GM12878 (cell line): ENCODE data around the gene EIF3A. TPM values are rescaled to one million over a fixed set of nuclear protein-coding genes. Genes with fewer than 3 reads are reported as not detected.

ENCODE experiments used
- ATAC-seq: fragments of 200-7000 bp; cut with Tn5 transposase; 3 replicates; pipeline ENCODE4 v1.9.1; 2020; ENCODE audit warnings: mild to moderate bottlenecking, moderate library complexity
- BruUV-seq: library from RNA; stranded (reverse); fragments of 400-500 nt; replicated peaks from 2 replicates; lab custom pipeline; 2021; lab: Mats Ljungman, UMichigan
- CTCF ChIA-PET: fragments of 300-600 bp; sonication (Branson Sonifier 250); formaldehyde crosslinking; extraction: SDS; loops from one replicate; lab custom pipeline; 2021; ENCODE audit warnings: inconsistent platforms; lab: Yijun Ruan, JAX
- POLR2A ChIA-PET: fragments of 350-600 bp; formaldehyde crosslinking; extraction: SDS; loops from one replicate; lab custom pipeline; 2021; ENCODE audit warnings: inconsistent platforms; lab: Charles Lee
- RAD21 ChIA-PET: fragments of 300-600 bp; sonication (Branson Sonifier 250); formaldehyde crosslinking; loops from one replicate; lab custom pipeline; 2023; ENCODE audit warnings: antibody characterized with exemption; ENCODE audit not compliant: unreplicated experiment; lab: Charles Lee
- SMC1A ChIA-PET: fragments of 300-600 bp; sonication (Branson Sonifier 250); formaldehyde crosslinking; loops from one replicate; lab custom pipeline; 2023; ENCODE audit not compliant: unreplicated experiment, uncharacterized antibody; lab: Charles Lee
- DNase-seq: peaks from one replicate; pipeline ENCODE4 v3.0.0-alpha.2; 2011; ENCODE audit warnings: low read depth, low spot score
- FAIRE-seq: peaks from 3 replicates; lab custom pipeline; 2011; peaks lifted over from hg19 to GRCh38; lab: Jason Lieb, UNC
- H2AFZ ChIP-seq: 2 replicates; pipeline ENCODE4 v1.6.0; 2011; ENCODE audit warnings: low read depth, low read length, control low read depth; ENCODE audit not compliant: control insufficient read depth
- H3K27ac ChIP-seq: 2 replicates; pipeline ENCODE4 v1.5.1; 2011; ENCODE audit warnings: control low read depth; ENCODE audit not compliant: control insufficient read depth, insufficient read depth
- H3K27me3 ChIP-seq, 2 experiments: replicated peaks in 1 of 2; 2 replicates each; pipeline versions ENCODE4 v1.6.0 to v1.6.1; 2011; ENCODE audit warnings: low read length in 1 of 2; ENCODE audit not compliant: control insufficient read depth in 2 of 2, insufficient read depth in 2 of 2
- H3K36me3 ChIP-seq, 2 experiments: 2 replicates each; pipeline ENCODE4 v1.5.1; 2011; ENCODE audit warnings: low read length in 1 of 2; ENCODE audit not compliant: control insufficient read depth in 2 of 2, insufficient read depth in 2 of 2
- H3K4me1 ChIP-seq: 2 replicates; pipeline ENCODE4 v1.6.1; 2011; ENCODE audit warnings: mild to moderate bottlenecking, low read length, moderate library complexity, mixed read lengths; ENCODE audit not compliant: control insufficient read depth, insufficient read depth
- H3K4me2 ChIP-seq: 2 replicates; pipeline ENCODE4 v1.6.0; 2011; ENCODE audit warnings: control low read depth; ENCODE audit not compliant: control insufficient read depth, insufficient read depth
- H3K4me3 ChIP-seq: fragments of 200-600 bp; sonication (generic); 2 replicates; pipeline ENCODE4 v1.5.1; 2016
- H3K79me2 ChIP-seq: 2 replicates; pipeline ENCODE4 v1.6.0; 2011; ENCODE audit warnings: low read length; ENCODE audit not compliant: control insufficient read depth, insufficient read depth
- H3K9ac ChIP-seq: 2 replicates; pipeline ENCODE4 v1.8.0; 2011; ENCODE audit warnings: low read length, control low read depth, mixed read lengths; ENCODE audit not compliant: control insufficient read depth, insufficient read depth
- H3K9me3 ChIP-seq: replicated peaks from 3 replicates; pipeline ENCODE4 v1.5.1; 2011; ENCODE audit warnings: mild to moderate bottlenecking, low read length; ENCODE audit not compliant: control insufficient read depth, insufficient read depth
- H4K20me1 ChIP-seq: 2 replicates; pipeline ENCODE4 v1.6.0; 2011; ENCODE audit not compliant: control insufficient read depth, insufficient read depth
- ATF3 ChIP-seq: IDR thresholded peaks from 2 replicates; pipeline ENCODE4 v1.6.1; 2011; ENCODE audit warnings: low read depth, mild to moderate bottlenecking, low read length, moderate library complexity, borderline replicate concordance; ENCODE audit errors: extremely low read depth
- CHD4 ChIP-seq: fragments of 200-600 bp; sonication (generic); IDR thresholded peaks from 2 replicates; pipeline ENCODE4 v1.6.1; 2016; ENCODE audit warnings: mild to moderate bottlenecking
- CUX1 ChIP-seq: IDR thresholded peaks from 2 replicates; pipeline ENCODE4 v1.6.1; 2012; ENCODE audit warnings: improper control_type of control experiment, low read depth, low read length; ENCODE audit not compliant: insufficient replicate concordance
- E2F4 ChIP-seq: IDR thresholded peaks from 2 replicates; pipeline ENCODE4 v1.6.1; 2012; ENCODE audit warnings: low read depth, low read length, improper control_type of control experiment
- IRF5 ChIP-seq: fragments of 450-650 bp; IDR thresholded peaks from 2 replicates; pipeline ENCODE4 v1.6.1; 2017; ENCODE audit warnings: borderline replicate concordance
- LARP7 ChIP-seq: fragments of 450-650 bp; IDR thresholded peaks from 2 replicates; pipeline ENCODE4 v1.6.1; 2017; ENCODE audit warnings: mild to moderate bottlenecking
- RCOR1 ChIP-seq: conservative IDR thresholded peaks from 2 replicates; pipeline ENCODE4 v1.6.1; 2012; ENCODE audit warnings: low read depth, low read length, improper control_type of control experiment
- SIN3A ChIP-seq: IDR thresholded peaks from 2 replicates; pipeline ENCODE4 v1.6.1; 2012; ENCODE audit warnings: low read depth, low read length, improper control_type of control experiment
- ZBTB40 ChIP-seq: fragments of 450-650 bp; IDR thresholded peaks from 2 replicates; pipeline ENCODE4 v1.6.1; 2016; ENCODE audit warnings: mild to moderate bottlenecking, moderate library complexity, borderline replicate concordance
- WGBS: methylation state at CpG from one replicate; pipeline ENCODE4 v1.1.6; 2016; ENCODE audit warnings: low lambda C conversion rate; ENCODE audit not compliant: insufficient replicate concordance, insufficient coverage; ENCODE audit errors: missing lambda C conversion rate; 5-methylcytosine and 5-hydroxymethylcytosine counted together
- in situ Hi-C: fragments of 300-500 bp; cut with MboI; formaldehyde crosslinking; loops from 9 replicates; pipeline ENCODE4 v1.14.3; 2018; ENCODE audit warnings: mixed read lengths
- intact Hi-C: fragments of 100-400 bp; cut with micrococcal nuclease; formaldehyde crosslinking; loops from one replicate; pipeline ENCODE4 v1.14.2; 2022; ENCODE audit not compliant: unreplicated experiment
- polyA plus RNA-seq, 11 experiments: library from polyadenylated mRNA; depleted of rRNA in 4 of 11; unstranded in 6 of 11; stranded (reverse) in 5 of 11; fragments of >200 nt; fragmentation: Nextera tagmentation in 4 of 11; fragmentation: Illumina TruSeq in 1 of 11; extraction: Ambion mirVana in 4 of 11; extraction: Trizol in 1 of 11; gene quantifications; 1 replicate in 1 of 11; 2 replicates in 10 of 11; pipeline versions ENCODE4 v1.2.1 to v1.2.3, GENCODE V29; 2011 to 2016; ENCODE audit warnings: inconsistent platforms in 2 of 11, missing spikeins in 2 of 11, low read depth in 1 of 11
- total RNA-seq, 4 experiments: library from RNA; depleted of rRNA in 3 of 4; stranded (reverse); fragments of >200 nt in 3 of 4; fragmentation: Illumina TruSeq in 1 of 4; extraction: Trizol in 1 of 4; gene quantifications; 2 replicates each; pipeline versions ENCODE4 v1.2.1 to v1.2.3, GENCODE V29; 2013 to 2021

The EIF3A gene
- total and polyA plus RNA-seq, 10 of the 15 experiments (the other 5 are each of a cell fraction or from before 2014, with no cell fraction given) = 42.3 to 195 (median 96.3) TPM

GRCh38 chr10:119101366-119102098 is 20.9 kb upstream of the EIF3A start:
- TF ChIP-seq RCOR1 = no peak
- no peak for TF ChIP-seq LARP7
- no peak for TF ChIP-seq IRF5
- TF ChIP-seq ATF3 = no peak
- no peak for TF ChIP-seq CHD4
- no peak for TF ChIP-seq ZBTB40
- no peak for TF ChIP-seq SIN3A
- no peak for TF ChIP-seq CUX1
- no peak for TF ChIP-seq E2F4
- DNase-seq = no peak
- 68% methylated on average over 10 of the region's 10 CpGs for WGBS
- no peak overlapping the region for H3K9ac ChIP-seq
- ChIA-PET POLR2A (interaction anchor here (0.6 to 2.9 kb wide), 7 partner anchors 19 to 63 kb away, joined by 3 to 12 read pairs (median 7); partner anchors contain the start of genes EIF3A and SFXN4), SMC1A (interaction anchor here (0.7 to 2.1 kb wide), 6 partner anchors 10 to 63 kb away, joined by 3 to 6 read pairs (median 3); no protein-coding TSS in a partner anchor), RAD21 (interaction anchor here (0.8 to 1.8 kb wide), 3 partner anchors 14 to 19 kb away, joined by 3 to 6 read pairs (median 4); no protein-coding TSS in a partner anchor), CTCF (interaction anchor here (1.1 to 1.4 kb wide), 2 partner anchors 15 to 106 kb away, joined by 4 read pairs; partner anchors contain the start of gene GRK5)
- no peaks in the 10 kb centered on the region for H4K20me1 ChIP-seq
- H3K27me3 ChIP-seq = no peaks in the 10 kb centered on the region
- H3K79me2 ChIP-seq = peaks cover 6% of the 10 kb centered on the region
- ATAC-seq = no peak
- no peak for FAIRE-seq
- no peaks in the 10 kb centered on the region for H3K36me3 ChIP-seq
- no peak overlapping the region; the same call in 1 of the 2 replicates for H3K4me2 ChIP-seq
- no TSS peak for BruUV-seq
- H3K27ac ChIP-seq = no peak overlapping the region
- intact Hi-C loops (no loop called here), in situ Hi-C loops (no loop called here)
- no peak overlapping the region; the same call in 1 of the 2 replicates for H2AFZ ChIP-seq
- peaks cover 5% of the 10 kb centered on the region for H3K4me1 ChIP-seq
- H3K4me3 ChIP-seq = no peak overlapping the region
- no peaks in the 10 kb centered on the region for H3K9me3 ChIP-seq
